ENCODE results near the gene ENPP4. TPM values are rescaled to one million over a fixed set of nuclear protein-coding genes. Genes with fewer than 3 reads are reported as not detected.
"Not testable (repeated sequence)": the region's sequence is repeated elsewhere in the genome, so short reads cannot be mapped to it uniquely, and the experiment has no call there.

ENPP4 gene, protein sequence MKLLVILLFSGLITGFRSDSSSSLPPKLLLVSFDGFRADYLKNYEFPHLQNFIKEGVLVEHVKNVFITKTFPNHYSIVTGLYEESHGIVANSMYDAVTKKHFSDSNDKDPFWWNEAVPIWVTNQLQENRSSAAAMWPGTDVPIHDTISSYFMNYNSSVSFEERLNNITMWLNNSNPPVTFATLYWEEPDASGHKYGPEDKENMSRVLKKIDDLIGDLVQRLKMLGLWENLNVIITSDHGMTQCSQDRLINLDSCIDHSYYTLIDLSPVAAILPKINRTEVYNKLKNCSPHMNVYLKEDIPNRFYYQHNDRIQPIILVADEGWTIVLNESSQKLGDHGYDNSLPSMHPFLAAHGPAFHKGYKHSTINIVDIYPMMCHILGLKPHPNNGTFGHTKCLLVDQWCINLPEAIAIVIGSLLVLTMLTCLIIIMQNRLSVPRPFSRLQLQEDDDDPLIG
- total RNA-seq (2021) (0.31 and 0.34 TPM in 2 replicates), Bru-seq, nascent RNA (percentile 21 among the genes with signal in this experiment), BruChase-seq, experiment 1, labeled RNA remaining after a 2-hour chase (percentile 21 among the genes with signal in this experiment), BruChase-seq, experiment 2, labeled RNA remaining after a 6-hour chase (percentile 22 among the genes with signal in this experiment)
- long read RNA-seq: 0 reads

DNA sequence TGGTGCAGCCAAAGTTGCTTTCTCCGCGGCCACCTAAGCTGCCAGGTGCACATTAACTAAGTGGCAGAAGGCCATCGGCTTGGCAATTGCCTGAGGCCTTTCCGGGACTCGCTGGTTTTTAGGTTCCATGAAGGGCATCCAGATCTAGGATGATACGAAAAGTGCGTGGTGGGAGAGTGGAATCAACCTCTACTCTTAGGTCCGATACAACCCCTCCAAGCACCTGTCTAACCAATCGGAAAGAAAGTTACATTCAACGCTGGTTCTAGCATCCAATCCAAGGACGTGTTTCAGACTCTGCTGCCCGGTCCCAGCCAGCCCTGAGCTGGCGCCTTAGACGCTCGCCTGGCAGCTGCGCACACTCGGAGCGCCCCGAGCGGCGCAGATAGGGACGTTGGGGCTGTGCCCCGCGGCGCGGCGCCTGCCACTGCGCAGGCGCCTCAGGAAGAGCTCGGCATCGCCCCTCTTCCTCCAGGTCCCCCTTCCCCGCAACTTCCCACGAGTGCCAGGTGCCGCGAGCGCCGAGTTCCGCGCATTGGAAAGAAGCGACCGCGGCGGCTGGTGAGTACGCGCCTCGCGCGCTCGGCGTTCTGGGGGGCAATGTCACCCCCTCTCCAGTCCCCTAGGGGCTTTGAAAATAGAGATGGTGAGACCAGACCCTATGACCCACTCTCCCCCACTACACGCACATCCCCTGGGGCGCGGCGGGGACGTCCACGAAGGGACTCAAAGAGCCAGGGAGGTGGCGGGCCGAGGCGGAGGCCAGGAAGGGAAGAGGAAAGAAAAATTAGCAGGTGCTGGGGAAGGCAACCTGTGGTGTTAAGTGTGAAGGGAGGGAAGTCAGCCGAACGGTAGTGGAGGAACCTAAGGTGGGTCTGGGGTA lies at the start of gene ENPP4:
TSS of gene ENPP4 (plus strand) at position 361 of the 883 bp plus-strand sequence. CDS start 9,595 bp downstream, outside the sequence.
- BruUV-seq (replicated peaks): no TSS peak
- peak; percentile 86 for DNase-seq (ENCODE audit: low spot score)
- H3K27me3 ChIP-seq (replicated peaks; ENCODE audit: insufficient read depth, low read depth, low read length, poor library complexity): peaks cover 60% of the 10 kb centered on the region
- H3K4me1 ChIP-seq (ENCODE audit: insufficient read depth, low read length, poor library complexity, severe bottlenecking): no peaks in the 10 kb centered on the region
- ChIA-PET CTCF (interaction anchor here (0.5 kb wide), 1 partner anchor 161 kb away, joined by 3 read pairs; no protein-coding TSS in a partner anchor), POLR2A (ENCODE audit: low non-redundant PET) (interaction anchor here (0.7 kb wide), 1 partner anchor 131 kb away, joined by 7 read pairs; no protein-coding TSS in a partner anchor)
- intact Hi-C loops (cut with micrococcal nuclease; ENCODE audit: unreplicated experiment): no loop called here
- peak; percentile 40 for TF ChIP-seq EZH2 (IDR thresholded peaks at IDR 0.05; ENCODE audit: borderline replicate concordance, low read depth, low read length, poor library complexity, severe bottlenecking)
- TF ChIP-seq, protein P1, sequence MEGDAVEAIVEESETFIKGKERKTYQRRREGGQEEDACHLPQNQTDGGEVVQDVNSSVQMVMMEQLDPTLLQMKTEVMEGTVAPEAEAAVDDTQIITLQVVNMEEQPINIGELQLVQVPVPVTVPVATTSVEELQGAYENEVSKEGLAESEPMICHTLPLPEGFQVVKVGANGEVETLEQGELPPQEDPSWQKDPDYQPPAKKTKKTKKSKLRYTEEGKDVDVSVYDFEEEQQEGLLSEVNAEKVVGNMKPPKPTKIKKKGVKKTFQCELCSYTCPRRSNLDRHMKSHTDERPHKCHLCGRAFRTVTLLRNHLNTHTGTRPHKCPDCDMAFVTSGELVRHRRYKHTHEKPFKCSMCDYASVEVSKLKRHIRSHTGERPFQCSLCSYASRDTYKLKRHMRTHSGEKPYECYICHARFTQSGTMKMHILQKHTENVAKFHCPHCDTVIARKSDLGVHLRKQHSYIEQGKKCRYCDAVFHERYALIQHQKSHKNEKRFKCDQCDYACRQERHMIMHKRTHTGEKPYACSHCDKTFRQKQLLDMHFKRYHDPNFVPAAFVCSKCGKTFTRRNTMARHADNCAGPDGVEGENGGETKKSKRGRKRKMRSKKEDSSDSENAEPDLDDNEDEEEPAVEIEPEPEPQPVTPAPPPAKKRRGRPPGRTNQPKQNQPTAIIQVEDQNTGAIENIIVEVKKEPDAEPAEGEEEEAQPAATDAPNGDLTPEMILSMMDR (conservative IDR thresholded peaks at IDR 0.05; ENCODE audit: low read depth, low read length): no peak
- H3K36me3 ChIP-seq (ENCODE audit: insufficient read depth, low read length, poor library complexity, severe bottlenecking): no peaks in the 10 kb centered on the region
- H3K4me3 ChIP-seq (ENCODE audit: low read depth, low read length, poor library complexity, severe bottlenecking): peak within 1 kb of the TSS; percentile 45
- no peaks in the 10 kb centered on the region for H3K9me3 ChIP-seq (ENCODE audit: low read depth, low read length, poor library complexity, severe bottlenecking)
- no peak within 1 kb of the TSS for H3K27ac ChIP-seq (ENCODE audit: low read depth, low read length, poor library complexity, severe bottlenecking)

DNA sequence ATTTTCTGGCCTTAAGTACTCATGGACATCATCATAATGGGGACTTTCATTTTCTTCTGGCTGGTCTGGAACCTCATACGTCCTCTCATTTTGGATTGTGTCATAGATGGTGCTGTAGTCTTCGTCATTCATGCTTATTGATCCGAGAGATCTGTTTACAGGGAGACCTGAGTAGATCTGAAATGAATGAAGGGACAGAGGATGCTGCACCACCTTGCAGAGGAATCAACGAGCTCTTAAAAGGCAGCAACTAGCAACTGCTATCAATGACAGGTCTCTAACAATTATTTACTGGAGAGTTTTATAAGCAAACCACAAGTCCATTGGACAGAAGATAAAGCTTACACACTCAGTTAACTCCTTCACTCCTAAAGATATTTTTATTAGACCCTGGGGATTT lies 49.7 kb upstream of the ENPP4 start:
- POLR2A ChIA-PET (ENCODE audit: low non-redundant PET): no interaction called here
- Histone ChIP-seq H3K36me3 (ENCODE audit: insufficient read depth, low read length, poor library complexity, severe bottlenecking) (no peaks in the 10 kb centered on the region), H3K4me1 (ENCODE audit: insufficient read depth, low read length, poor library complexity, severe bottlenecking) (no peaks in the 10 kb centered on the region), H3K4me3 (ENCODE audit: low read depth, low read length, poor library complexity, severe bottlenecking) (no peak overlapping the region), H3K27me3 (replicated peaks; ENCODE audit: insufficient read depth, low read depth, low read length, poor library complexity) (peaks cover 6% of the 10 kb centered on the region), H3K27ac (ENCODE audit: low read depth, low read length, poor library complexity, severe bottlenecking) (no peak overlapping the region), H3K9me3 (ENCODE audit: low read depth, low read length, poor library complexity, severe bottlenecking) (no peaks in the 10 kb centered on the region)
- intact Hi-C loops (cut with micrococcal nuclease; ENCODE audit: unreplicated experiment): no loop called here
- TF ChIP-seq, protein P1 (conservative IDR thresholded peaks at IDR 0.05; ENCODE audit: low read depth, low read length): no peak
- TF ChIP-seq EZH2 (IDR thresholded peaks at IDR 0.05; ENCODE audit: borderline replicate concordance, low read depth, low read length, poor library complexity, severe bottlenecking): no peak
- no peak for DNase-seq (ENCODE audit: low spot score)
- BruUV-seq (replicated peaks): no TSS peak
- CTCF ChIA-PET: interaction anchor here (0.8 kb wide), 1 partner anchor 576 kb away, joined by 4 read pairs; no protein-coding TSS in a partner anchor

DNA sequence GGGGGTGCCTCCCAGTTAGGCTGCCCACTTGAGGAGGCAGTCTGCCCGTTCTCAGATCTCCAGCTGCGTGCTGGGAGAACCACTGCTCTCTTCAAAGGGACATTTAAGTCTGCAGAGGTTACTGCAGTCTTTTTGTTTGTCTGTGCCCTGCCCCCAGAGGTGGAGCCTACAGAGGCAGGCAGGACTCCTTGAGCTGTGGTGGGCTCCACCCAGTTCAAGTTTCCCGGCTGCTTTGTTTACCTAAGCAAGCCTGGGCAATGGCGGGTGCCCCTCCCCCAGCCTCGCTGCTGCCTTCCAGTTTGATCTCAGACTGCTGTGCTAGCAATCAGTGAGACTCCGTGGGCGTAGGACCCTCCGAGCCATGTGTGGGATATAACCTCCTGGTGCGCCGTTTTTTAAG lies 44.1 kb upstream of the ENPP4 start:
- H3K36me3 ChIP-seq (ENCODE audit: insufficient read depth, low read length, poor library complexity, severe bottlenecking); H3K4me3 ChIP-seq (ENCODE audit: low read depth, low read length, poor library complexity, severe bottlenecking); H3K9me3 ChIP-seq (ENCODE audit: low read depth, low read length, poor library complexity, severe bottlenecking); DNase-seq (ENCODE audit: low spot score); H3K27me3 ChIP-seq (replicated peaks; ENCODE audit: insufficient read depth, low read depth, low read length, poor library complexity); POLR2A ChIA-PET (ENCODE audit: low non-redundant PET); H3K27ac ChIP-seq (ENCODE audit: low read depth, low read length, poor library complexity, severe bottlenecking); intact Hi-C loops (cut with micrococcal nuclease; ENCODE audit: unreplicated experiment); CTCF ChIA-PET; BruUV-seq (replicated peaks); H3K4me1 ChIP-seq (ENCODE audit: insufficient read depth, low read length, poor library complexity, severe bottlenecking): not testable (repeated sequence)

Measured in A673 (cell line).